Measurements from ENCODE around the gene MINDY2. TPM values are rescaled to one million over a fixed set of nuclear protein-coding genes. Genes with fewer than 3 reads are reported as not detected.
A peak's percentile ranks its signal among the peaks of the same experiment; 100 is the strongest.
"Not testable (repeated sequence)": the region's sequence is repeated elsewhere in the genome, so short reads cannot be mapped to it uniquely, and the experiment has no call there.

Gene MINDY2
- total RNA-seq, 1 donor from 2014 or later, result 20.9 TPM

GRCh38 chr15:58852347-58852746 lies 81.2 kb downstream of the MINDY2 start:
- DNase-seq (ENCODE audit: low read depth) (no peak), FAIRE-seq (no peak)
- no peaks in the 10 kb centered on the region for H3K9me3 Mint-ChIP-seq (ENCODE audit: unreplicated experiment)
- Histone ChIP-seq H3K27ac (ENCODE audit: low read depth, low read length) (no peak overlapping the region), H3K4me1 (ENCODE audit: insufficient read depth, low read length) (peaks cover 5% of the 10 kb centered on the region), H3K9me3 (ENCODE audit: insufficient read depth, low read depth, low read length) (no peaks in the 10 kb centered on the region), H3K27me3 (ENCODE audit: insufficient read depth, low read length) (no peaks in the 10 kb centered on the region), H3K36me3 (ENCODE audit: insufficient read depth, low read length) (no peaks in the 10 kb centered on the region), H3K4me2 (ENCODE audit: low read length) (no peak overlapping the region), H2AFZ (ENCODE audit: low read depth, low read length) (no peak overlapping the region), H3K9ac (ENCODE audit: low read length) (no peak overlapping the region), H4K20me1 (ENCODE audit: insufficient read depth, low read length) (no peaks in the 10 kb centered on the region), H3K79me2 (ENCODE audit: insufficient read depth, low read length) (no peaks in the 10 kb centered on the region), H3K4me3 (ENCODE audit: insufficient read depth, low read depth, low read length) (no peak overlapping the region)
- TF ChIP-seq EZH2 (IDR thresholded peaks at IDR 0.05; ENCODE audit: insufficient read depth, low read length) (no peak), CTCF (IDR thresholded peaks at IDR 0.05; ENCODE audit: insufficient read depth, low read depth, low read length) (no peak)
- no peaks in the 10 kb centered on the region for H3K27me3 Mint-ChIP-seq (ENCODE audit: low read depth, unreplicated experiment)
- H3K27ac Mint-ChIP-seq (ENCODE audit: unreplicated experiment), result no peak overlapping the region
- peaks cover 5% of the 10 kb centered on the region for H3K36me3 Mint-ChIP-seq (ENCODE audit: low read depth, unreplicated experiment)
- H3K4me3 Mint-ChIP-seq (ENCODE audit: unreplicated experiment), result no peak overlapping the region
- peaks cover 3% of the 10 kb centered on the region for H3K4me1 Mint-ChIP-seq (ENCODE audit: low read depth, unreplicated experiment)

- Mint-ChIP-seq H3K4me3 (ENCODE audit: unreplicated experiment) (no peak overlapping the region), H3K4me1 (ENCODE audit: low read depth, unreplicated experiment) (peaks cover 3% of the 10 kb centered on the region), H3K9me3 (ENCODE audit: unreplicated experiment) (no peaks in the 10 kb centered on the region), H3K27me3 (ENCODE audit: low read depth, unreplicated experiment) (no peaks in the 10 kb centered on the region), H3K27ac (ENCODE audit: unreplicated experiment) (no peak overlapping the region), H3K36me3 (ENCODE audit: low read depth, unreplicated experiment) (peaks cover 2% of the 10 kb centered on the region)
- H3K79me2 ChIP-seq (ENCODE audit: insufficient read depth, low read length), result no peaks in the 10 kb centered on the region
- H3K9me3 ChIP-seq (ENCODE audit: insufficient read depth, low read depth, low read length), result no peaks in the 10 kb centered on the region
- H3K9ac ChIP-seq (ENCODE audit: low read length), result no peak overlapping the region
- peaks cover 5% of the 10 kb centered on the region for H3K4me1 ChIP-seq (ENCODE audit: insufficient read depth, low read length)
- H2AFZ ChIP-seq (ENCODE audit: low read depth, low read length), result no peak overlapping the region
- no peak overlapping the region for H3K27ac ChIP-seq (ENCODE audit: low read depth, low read length)
- H3K36me3 ChIP-seq (ENCODE audit: insufficient read depth, low read length), result no peaks in the 10 kb centered on the region
- FAIRE-seq (no peak), DNase-seq (ENCODE audit: low read depth) (peak; percentile 9)
- TF ChIP-seq CTCF (IDR thresholded peaks at IDR 0.05; ENCODE audit: insufficient read depth, low read depth, low read length), result no peak
- no peak for TF ChIP-seq EZH2 (IDR thresholded peaks at IDR 0.05; ENCODE audit: insufficient read depth, low read length)
- no peaks in the 10 kb centered on the region for H3K27me3 ChIP-seq (ENCODE audit: insufficient read depth, low read length)
- H3K4me3 ChIP-seq (ENCODE audit: insufficient read depth, low read depth, low read length), result no peak overlapping the region
- no peak overlapping the region for H3K4me2 ChIP-seq (ENCODE audit: low read length)
- no peaks in the 10 kb centered on the region for H4K20me1 ChIP-seq (ENCODE audit: insufficient read depth, low read length)
Observed at GRCh38 chr15:58854593-58854992, 83.5 kb downstream of the MINDY2 start.

- Histone ChIP-seq H3K9me3 (ENCODE audit: insufficient read depth, low read depth, low read length) (no peaks in the 10 kb centered on the region), H3K79me2 (ENCODE audit: insufficient read depth, low read length) (no peaks in the 10 kb centered on the region), H4K20me1 (ENCODE audit: insufficient read depth, low read length) (no peaks in the 10 kb centered on the region), H3K4me1 (ENCODE audit: insufficient read depth, low read length) (peaks cover 5% of the 10 kb centered on the region), H3K27ac (ENCODE audit: low read depth, low read length) (no peak overlapping the region), H3K27me3 (ENCODE audit: insufficient read depth, low read length) (no peaks in the 10 kb centered on the region), H3K36me3 (ENCODE audit: insufficient read depth, low read length) (no peaks in the 10 kb centered on the region), H3K4me3 (ENCODE audit: insufficient read depth, low read depth, low read length) (no peak overlapping the region), H2AFZ (ENCODE audit: low read depth, low read length) (no peak overlapping the region), H3K4me2 (ENCODE audit: low read length) (no peak overlapping the region), H3K9ac (ENCODE audit: low read length) (no peak overlapping the region)
- peaks cover 2% of the 10 kb centered on the region for H3K36me3 Mint-ChIP-seq (ENCODE audit: low read depth, unreplicated experiment)
- DNase-seq (ENCODE audit: low read depth) (peak; percentile 63), FAIRE-seq (no peak)
- no peaks in the 10 kb centered on the region for H3K9me3 Mint-ChIP-seq (ENCODE audit: unreplicated experiment)
- no peak overlapping the region for H3K4me3 Mint-ChIP-seq (ENCODE audit: unreplicated experiment)
- no peak for TF ChIP-seq EZH2 (IDR thresholded peaks at IDR 0.05; ENCODE audit: insufficient read depth, low read length)
- TF ChIP-seq CTCF (IDR thresholded peaks at IDR 0.05; ENCODE audit: insufficient read depth, low read depth, low read length), result no peak
- no peaks in the 10 kb centered on the region for H3K27me3 Mint-ChIP-seq (ENCODE audit: low read depth, unreplicated experiment)
- no peak overlapping the region for H3K27ac Mint-ChIP-seq (ENCODE audit: unreplicated experiment)
- H3K4me1 Mint-ChIP-seq (ENCODE audit: low read depth, unreplicated experiment), result peaks cover 3% of the 10 kb centered on the region
Observed at GRCh38 chr15:58856086-58856485, 85.0 kb downstream of the MINDY2 start.

GRCh38 chr15:58856621-58857020 lies 85.5 kb downstream of the MINDY2 start:
- H3K9me3 Mint-ChIP-seq (ENCODE audit: unreplicated experiment); FAIRE-seq; DNase-seq (ENCODE audit: low read depth); H3K4me3 ChIP-seq (ENCODE audit: insufficient read depth, low read depth, low read length); H4K20me1 ChIP-seq (ENCODE audit: insufficient read depth, low read length); H3K36me3 ChIP-seq (ENCODE audit: insufficient read depth, low read length); H3K4me3 Mint-ChIP-seq (ENCODE audit: unreplicated experiment); H3K4me2 ChIP-seq (ENCODE audit: low read length); H3K9ac ChIP-seq (ENCODE audit: low read length); H3K36me3 Mint-ChIP-seq (ENCODE audit: low read depth, unreplicated experiment); H3K79me2 ChIP-seq (ENCODE audit: insufficient read depth, low read length); H3K27ac ChIP-seq (ENCODE audit: low read depth, low read length); H3K27me3 Mint-ChIP-seq (ENCODE audit: low read depth, unreplicated experiment); H3K27me3 ChIP-seq (ENCODE audit: insufficient read depth, low read length); H3K27ac Mint-ChIP-seq (ENCODE audit: unreplicated experiment); H2AFZ ChIP-seq (ENCODE audit: low read depth, low read length); H3K4me1 ChIP-seq (ENCODE audit: insufficient read depth, low read length); H3K4me1 Mint-ChIP-seq (ENCODE audit: low read depth, unreplicated experiment); H3K9me3 ChIP-seq (ENCODE audit: insufficient read depth, low read depth, low read length): not testable (repeated sequence)

Measured in astrocyte (in vitro differentiated cells and primary cell).